WI38 (cell line): ENCODE results near the gene HLA-DQB1.

Experiments
- H3K4me3 ChIP-seq: 2 replicates; pipeline ENCODE4 v1.5.1; 2011; ENCODE audit warnings: low read depth, mild to moderate bottlenecking, control low read depth, low read length
- TF ChIP-seq, protein P1 (sequence below): IDR thresholded peaks from 2 replicates; pipeline ENCODE4 v1.5.1; 2012; ENCODE audit warnings: low read depth, mild to moderate bottlenecking, control low read depth, low read length

The HLA-DQB1 gene

DNA sequence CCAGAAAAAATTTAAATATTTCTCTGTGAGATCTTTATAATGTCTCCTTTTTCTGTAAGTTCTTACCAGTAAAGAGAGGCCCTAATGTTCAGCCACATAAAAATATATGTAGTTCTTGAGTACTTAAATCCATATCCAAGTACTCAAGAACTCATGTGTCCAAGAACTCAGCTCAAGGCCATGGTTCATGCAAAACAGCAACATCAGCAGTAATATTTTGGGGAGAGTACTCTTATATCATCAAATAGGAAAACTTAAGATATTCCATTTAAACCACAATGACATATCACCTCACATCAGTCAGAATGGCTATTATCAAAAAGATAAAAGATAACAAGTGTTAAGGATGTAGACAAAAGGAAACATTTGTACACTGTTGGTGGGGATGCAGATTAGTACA, 3.4 kb upstream of the HLA-DQB1 start:
- H3K4me3 ChIP-seq: no peak overlapping the region
- TF ChIP-seq, protein P1, sequence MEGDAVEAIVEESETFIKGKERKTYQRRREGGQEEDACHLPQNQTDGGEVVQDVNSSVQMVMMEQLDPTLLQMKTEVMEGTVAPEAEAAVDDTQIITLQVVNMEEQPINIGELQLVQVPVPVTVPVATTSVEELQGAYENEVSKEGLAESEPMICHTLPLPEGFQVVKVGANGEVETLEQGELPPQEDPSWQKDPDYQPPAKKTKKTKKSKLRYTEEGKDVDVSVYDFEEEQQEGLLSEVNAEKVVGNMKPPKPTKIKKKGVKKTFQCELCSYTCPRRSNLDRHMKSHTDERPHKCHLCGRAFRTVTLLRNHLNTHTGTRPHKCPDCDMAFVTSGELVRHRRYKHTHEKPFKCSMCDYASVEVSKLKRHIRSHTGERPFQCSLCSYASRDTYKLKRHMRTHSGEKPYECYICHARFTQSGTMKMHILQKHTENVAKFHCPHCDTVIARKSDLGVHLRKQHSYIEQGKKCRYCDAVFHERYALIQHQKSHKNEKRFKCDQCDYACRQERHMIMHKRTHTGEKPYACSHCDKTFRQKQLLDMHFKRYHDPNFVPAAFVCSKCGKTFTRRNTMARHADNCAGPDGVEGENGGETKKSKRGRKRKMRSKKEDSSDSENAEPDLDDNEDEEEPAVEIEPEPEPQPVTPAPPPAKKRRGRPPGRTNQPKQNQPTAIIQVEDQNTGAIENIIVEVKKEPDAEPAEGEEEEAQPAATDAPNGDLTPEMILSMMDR: no peak

- TF ChIP-seq, protein P1: no peak
These were observed 2.8 kb upstream of the HLA-DQB1 start for GRCh38 chr6:32669240-32669639.

DNA sequence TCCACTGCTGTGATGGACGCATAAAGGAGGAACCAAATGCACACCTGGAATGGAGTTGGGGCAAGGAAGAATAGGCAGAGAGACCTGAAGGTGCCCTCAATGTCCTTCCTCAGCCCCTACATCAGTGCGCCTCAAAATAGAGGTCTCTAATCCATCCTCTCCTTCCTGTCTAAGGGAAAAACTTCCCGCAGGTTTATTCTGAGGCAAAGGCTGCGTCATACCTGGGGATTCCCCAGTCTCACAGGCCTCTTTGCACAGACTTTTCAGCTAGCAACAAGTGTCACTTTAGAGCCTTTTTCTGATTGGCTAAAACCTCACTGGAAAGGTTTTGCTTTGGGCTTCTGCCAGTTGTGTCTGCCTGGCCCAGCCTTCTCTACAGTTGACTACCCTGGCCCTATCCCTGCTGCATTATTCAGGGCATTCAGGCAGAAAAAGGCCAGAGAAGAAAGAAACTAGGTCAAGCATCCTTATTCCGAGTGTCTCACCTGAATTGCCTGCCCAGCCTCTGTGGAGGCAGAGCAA, 1.8 kb upstream of the HLA-DQB1 start:
- H3K4me3 ChIP-seq: no peak overlapping the region
- TF ChIP-seq, protein P1: no peak

More at GRCh38 chr6:32669240-32669639, 2.8 kb upstream of the HLA-DQB1 start:
- no peak overlapping the region for H3K4me3 ChIP-seq

DNA sequence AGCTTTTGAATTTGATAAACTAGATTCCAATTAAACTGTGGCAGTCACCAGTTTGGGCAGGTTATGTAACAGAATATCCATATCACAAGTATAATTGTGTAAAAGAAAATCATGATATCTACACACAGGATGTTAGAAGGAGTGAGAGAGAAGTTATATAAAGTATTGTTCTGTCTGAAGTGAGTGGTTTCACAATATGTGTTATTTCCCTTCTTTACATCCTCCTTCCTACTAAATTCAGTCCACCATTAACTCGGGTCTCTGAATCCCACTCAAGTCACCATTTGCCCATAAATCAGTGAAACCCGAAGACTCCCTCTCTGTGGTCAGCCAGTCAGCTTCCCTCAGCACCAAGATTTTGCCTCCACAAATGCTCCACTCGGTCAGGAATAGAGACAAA, 796 bp downstream of the HLA-DQB1 start:
- no peak overlapping the region for H3K4me3 ChIP-seq
- TF ChIP-seq, protein P1: no peak

DNA sequence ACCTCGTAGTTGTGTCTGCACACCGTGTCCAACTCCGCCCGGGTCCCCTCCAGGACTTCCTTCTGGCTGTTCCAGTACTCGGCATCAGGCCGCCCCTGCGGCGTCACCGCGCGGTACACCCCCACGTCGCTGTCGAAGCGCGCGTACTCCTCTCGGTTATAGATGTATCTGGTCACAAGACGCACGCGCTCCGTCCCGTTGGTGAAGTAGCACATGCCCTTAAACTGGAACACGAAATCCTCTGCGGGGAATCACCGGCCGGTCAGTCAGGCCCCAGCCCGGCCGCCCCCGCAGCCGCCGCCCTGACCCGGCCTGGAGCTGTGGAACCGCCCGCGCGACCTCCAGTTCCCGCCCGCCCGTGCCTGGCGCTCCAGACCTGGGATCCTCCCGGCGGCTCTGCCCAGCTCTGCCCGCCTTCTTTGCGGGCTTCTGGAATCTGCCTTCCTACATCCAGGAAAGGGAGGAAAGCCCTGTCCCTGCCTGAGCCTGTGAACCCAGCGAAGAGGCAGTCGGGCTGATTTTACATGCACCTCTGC, 1.6 kb downstream of the HLA-DQB1 start:
- H3K4me3 ChIP-seq: no peak overlapping the region
- TF ChIP-seq, protein P1: no peak

GRCh38 chr6:32664354-32664753, 2.1 kb downstream of the HLA-DQB1 start:
- no peak overlapping the region for H3K4me3 ChIP-seq
- TF ChIP-seq, protein P1: no peak

DNA sequence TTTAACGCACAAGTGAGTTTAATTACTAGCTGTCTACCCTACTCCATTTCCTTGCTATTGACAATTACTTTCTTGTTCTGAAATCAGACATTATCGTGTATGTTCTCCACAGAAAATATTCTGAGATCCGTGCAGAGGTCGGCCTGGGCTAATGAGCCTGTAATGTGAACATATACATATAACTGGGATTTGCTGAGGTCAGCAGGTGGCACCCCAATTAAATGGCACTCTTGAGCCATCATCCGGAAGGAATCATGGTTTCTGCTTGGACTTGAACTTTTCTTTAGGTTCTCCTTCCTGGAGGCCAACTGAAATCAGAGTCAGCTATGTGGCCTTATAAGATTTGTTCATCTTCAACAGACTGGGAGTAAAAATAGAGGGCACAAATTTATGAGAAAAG, 3.6 kb downstream of the HLA-DQB1 start:
- no peak overlapping the region for H3K4me3 ChIP-seq
- TF ChIP-seq, protein P1: no peak
